GM18868 (cell line): ENCODE results near the gene CTNNBIP1.

ENCODE experiments used
- ATAC-seq: cut with Tn5 transposase; IDR thresholded peaks from one replicate; pipeline ENCODE4 v1.9.1; 2021; ENCODE audit warnings: mild to moderate bottlenecking, moderate library complexity; ENCODE audit not compliant: unreplicated experiment

Gene CTNNBIP1

DNA sequence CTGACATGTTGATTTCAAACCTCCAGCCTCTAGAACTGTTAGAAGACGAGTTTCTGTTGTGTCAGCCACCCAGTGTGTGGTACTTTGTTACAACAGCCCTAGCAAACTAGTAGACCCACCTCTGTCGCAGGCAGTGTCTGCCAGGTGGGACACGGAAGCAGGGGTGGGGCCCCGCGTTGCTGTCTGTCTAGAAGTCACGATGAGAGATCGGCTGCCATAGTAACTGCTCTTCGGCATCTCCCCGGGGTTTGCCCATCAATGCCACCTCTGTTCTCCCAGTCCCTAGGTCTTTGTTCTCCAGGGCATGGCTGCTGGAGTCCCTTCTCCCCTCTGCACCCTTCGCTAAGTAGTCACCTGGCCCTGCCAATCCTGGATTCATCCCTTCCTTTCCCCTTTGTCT is 71.1 kb downstream of the CTNNBIP1 start:
- no peak for ATAC-seq

GRCh38 chr1:9836632-9836960 is 73.5 kb downstream of the CTNNBIP1 start:
- ATAC-seq = no peak

- ATAC-seq = no peak
Observed at GRCh38 chr1:9835758-9836631, 74.1 kb downstream of the CTNNBIP1 start.

DNA sequence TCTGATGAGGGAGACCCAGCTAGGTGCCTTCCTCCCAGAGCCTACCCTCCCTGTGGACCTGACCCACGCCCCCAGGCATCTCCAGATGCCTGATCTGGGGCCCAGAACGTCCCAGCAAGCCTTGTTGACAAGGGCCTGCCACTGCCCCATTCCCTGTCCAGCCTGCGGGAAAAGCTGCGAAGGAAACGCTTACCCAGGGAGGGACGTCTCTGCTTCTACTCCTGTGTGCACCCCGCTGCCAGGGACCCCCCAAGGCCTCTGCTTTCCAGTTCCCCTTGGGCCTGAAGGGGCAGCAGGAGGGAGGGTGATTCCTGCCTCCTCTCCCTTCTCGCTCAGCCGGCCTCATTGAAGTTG is 74.7 kb downstream of the CTNNBIP1 start:
- no peak for ATAC-seq

DNA sequence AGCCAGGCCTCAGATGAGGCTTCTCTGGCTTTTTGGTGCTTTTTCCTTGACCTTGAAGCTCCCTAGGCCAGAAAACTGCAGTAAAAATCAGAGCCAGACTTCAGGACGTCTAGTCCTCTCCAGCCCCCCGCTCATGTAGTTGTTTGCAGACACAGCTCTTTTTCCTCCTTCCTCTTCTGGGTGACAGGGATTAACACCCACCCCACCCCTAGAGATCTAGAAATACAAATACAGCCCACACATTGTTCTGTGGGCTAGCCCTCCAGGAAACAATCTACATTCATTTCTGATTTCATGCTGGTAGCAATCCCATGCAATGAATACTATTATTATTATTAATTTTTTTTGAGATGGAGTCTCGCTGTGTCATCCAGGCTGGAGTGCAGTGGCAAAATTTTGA is 76.4 kb downstream of the CTNNBIP1 start:
- ATAC-seq = no peak

DNA sequence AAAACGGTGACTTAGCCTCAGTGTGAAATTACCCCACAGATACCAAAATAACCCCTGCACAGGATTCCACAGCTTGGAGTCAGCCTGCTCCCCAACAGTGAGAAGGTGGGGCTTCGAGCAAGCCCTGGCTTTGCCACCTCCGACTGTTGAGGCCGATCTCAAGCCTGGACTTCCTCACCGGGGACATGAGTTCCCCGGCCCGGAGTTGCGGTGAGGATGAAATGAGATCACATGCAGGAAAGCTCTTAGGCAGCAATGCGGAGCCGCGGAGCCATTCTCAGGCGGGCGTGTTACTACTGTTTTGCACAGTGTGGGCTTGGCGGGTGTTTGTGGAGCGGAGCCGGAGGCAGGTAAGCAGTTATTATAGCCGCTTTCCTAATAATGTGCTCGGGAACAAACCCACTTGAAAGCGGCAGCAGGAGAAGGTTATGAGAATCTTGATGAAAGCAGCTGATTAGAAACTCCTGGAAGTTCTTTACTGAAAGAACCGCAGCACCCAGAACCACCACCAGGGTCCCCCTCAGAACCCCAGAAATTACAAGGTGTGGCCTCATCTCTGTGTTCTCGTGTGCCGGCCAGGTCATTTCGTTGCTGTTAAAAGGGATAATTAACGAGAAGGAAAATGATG is 82.4 kb downstream of the CTNNBIP1 start:
- ATAC-seq = no peak

- ATAC-seq = no peak
Observed at GRCh38 chr1:9826616-9827015, 83.5 kb downstream of the CTNNBIP1 start.

DNA sequence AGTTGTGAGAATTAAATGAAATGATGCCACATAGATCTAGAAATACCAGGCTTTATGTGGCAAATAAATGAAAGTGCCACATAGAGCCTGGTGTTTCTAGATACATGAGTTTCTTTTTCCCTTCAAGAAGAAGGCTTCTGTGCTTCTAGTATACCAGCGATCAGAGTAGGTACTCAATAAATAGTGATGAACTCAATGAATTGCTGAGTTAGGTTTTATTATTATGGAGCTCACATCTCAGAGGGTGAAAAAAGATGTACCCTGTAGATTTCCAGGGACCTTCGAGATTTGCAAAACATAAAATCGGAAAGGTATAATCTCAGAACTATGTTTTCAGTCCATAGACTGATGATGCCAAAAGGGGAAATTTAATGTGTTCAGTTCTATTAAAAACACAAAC is 84.0 kb downstream of the CTNNBIP1 start:
- no peak for ATAC-seq

DNA sequence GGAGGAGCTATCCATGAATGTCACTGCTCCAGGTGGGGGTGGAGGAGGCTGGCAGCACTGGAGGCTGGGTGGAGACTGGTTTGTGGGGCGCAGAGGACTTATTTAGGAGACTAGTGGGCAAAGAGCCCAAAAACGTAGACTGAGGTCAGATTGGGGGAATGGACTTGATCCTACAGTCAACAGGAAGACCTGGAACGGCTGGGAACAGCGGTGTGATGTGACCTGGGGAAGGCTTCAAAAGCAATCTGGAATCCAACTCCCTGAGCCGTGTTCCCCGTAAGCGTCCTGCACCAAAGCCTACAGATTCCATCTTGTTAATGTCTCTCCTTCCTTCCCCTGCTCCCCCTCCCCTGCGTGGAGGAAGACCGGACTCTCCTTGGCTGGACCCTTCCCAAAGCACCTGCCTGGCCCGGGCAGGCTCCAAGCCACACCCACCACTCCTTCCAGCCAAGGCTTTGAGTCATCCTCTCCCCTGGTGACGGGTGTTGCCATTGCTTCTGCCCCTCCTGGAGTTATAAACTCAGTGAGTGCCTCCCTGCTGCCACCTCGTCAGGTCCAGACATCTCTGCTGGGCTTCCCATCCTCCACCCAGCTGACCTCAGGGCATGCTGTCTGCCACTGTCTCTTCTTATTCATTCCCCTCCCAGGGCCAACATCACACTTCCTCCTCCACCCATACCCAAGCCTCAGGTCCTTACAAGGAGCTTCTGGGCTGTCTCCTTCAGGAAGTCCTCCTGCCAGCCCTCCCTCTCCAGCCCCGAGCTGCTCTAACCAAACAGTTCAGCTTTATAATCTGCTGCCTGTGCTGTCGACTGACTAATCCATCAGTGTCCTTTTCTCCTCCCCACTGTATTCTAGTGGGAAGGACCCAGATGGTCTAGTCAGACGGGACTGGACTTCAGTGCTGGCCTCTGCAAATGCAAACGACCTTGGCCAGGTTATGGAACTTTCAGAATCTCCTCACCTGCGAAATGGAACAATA is 84.7 kb downstream of the CTNNBIP1 start:
- no peak for ATAC-seq

GRCh38 chr1:9824702-9825089 is 85.4 kb downstream of the CTNNBIP1 start:
- no peak for ATAC-seq

DNA sequence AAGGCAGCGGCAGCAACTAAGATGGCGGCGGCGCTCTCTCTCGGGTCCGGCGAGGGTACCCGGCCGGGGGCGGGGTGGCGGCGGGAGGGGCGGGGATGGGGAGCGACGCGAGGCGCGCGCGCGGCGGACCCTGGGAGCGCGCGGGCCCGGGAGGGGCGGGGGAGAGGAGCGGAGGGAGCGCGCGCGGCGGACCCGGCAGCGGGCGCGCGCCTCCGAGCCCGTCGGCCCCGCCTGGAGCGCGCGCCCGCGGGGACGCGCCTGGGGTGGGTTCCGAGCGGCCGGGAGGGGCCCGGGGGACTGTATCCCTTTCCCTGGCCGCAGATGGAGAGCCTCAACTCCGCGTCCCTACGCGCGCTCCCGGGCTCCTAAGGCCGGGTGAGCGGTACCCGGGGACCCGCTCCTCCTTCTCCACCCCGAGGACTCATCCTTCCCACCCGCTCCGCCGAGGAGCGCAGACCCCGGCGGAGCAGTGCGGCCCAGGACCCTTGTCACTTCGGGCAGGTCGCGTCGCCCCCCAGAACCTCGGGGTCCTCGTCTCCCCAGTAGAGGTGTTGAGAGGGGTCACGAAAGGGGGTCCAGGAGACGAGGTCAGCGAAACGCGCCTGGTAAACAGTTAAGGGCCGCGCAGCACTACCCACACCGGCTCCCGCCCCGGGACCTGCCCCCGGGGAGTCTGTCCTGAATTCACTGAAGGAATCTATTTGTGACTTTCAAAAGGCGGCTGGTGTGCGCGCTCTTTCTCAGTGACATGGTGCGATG is 85.9 kb downstream of the CTNNBIP1 start, which contains the start of gene CLSTN1:
Gene CLSTN1 (minus strand): TSS at position 23 of the 759 bp plus-strand sequence. CDS start 232 bp downstream, outside the sequence.
- ATAC-seq = peak; percentile 66

DNA sequence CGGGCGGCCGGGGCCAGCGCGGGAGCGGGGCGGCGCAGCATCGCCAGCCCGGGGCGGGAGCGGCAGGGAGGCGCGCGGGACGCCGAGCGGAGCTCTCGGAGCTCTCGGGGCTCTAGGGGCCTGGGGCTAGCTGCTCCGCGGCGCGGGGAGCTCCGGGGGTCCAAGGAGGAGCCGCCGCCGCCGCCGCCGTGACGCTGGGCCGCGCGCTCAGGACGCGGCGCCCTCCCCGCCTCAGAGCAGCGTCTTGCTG is 86.5 kb downstream of the CTNNBIP1 start:
- ATAC-seq = no peak

DNA sequence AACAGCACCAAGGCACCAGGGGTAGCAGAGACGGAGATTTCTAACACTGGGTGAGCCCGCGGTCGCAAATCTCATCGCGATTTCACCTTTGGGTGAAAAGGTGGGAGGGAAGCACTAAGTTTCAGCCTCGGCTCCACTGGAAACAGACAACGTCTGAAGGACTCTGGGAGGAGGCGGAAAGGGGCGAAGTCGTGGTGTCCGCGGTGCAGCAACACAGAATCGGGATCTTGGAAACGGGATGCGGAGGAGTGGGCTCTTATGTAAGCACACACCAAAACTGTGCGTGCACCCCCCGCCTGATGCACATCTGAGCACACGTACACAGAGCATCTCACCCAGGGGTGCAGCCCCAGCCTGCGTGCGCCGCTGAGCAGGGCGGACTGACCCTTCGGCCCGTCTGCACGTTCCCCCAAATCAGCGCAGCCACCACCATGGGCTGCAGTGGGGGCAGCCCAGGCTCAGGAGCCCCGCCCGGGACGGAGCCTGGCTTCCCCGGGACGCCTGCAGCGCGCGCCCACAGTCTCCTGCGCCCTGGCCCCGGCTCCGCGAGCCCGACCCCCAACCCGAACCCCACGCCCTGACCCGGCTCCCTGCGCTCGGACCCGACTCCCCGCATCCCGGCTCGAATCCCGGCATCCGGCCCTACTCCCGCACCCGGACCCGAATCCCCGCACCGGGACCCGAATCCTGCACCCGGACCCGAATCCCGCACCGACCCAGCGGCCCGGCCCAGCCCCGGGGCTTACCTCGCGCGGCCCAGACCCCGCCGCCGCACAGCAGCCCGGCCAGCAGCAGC is 87.0 kb downstream of the CTNNBIP1 start:
- ATAC-seq = no peak

GRCh38 chr1:9822490-9822889 is 87.6 kb downstream of the CTNNBIP1 start:
- no peak for ATAC-seq

GRCh38 chr1:9821710-9822109 is 88.4 kb downstream of the CTNNBIP1 start:
- no peak for ATAC-seq

DNA sequence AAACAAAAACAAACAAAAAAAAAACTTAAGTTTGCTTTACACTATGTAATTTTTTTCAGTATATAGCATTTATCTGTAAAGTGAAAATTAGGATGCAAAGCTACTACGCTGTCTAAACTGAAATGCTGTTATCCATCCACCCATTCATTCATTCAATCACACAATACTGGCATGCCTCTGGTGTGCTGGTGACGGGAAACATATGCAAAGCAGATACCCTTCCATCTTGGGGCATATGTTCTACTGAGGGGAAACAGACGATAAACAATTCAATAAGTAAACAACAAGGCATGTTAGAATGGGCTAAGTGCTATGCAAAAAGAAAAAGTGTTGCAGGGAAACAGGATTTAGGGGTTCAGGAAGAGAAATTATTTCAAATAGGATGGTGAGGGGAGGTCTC is 89.5 kb downstream of the CTNNBIP1 start:
- ATAC-seq = no peak

DNA sequence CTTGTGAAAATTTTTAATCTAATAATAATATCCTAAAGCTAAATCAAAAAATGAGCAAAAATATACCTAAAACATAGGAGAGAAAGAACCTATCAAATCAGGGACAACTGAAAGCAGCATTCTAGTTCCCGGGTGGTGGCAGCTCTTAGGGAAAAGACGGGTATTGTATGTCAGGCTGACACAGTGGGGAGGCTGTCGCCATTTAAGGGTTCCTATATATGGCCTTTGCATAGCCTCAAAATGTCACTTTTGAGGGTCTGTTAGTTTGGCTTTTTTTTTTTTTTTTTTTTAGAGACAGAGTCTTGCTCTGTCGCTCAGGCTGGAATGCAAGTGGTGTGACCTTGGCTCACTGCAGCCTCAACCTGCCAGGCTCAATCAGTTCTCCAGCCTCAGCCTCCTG is 92.3 kb downstream of the CTNNBIP1 start:
- ATAC-seq = no peak

GRCh38 chr1:9816199-9816598 is 93.9 kb downstream of the CTNNBIP1 start:
- no peak for ATAC-seq

DNA sequence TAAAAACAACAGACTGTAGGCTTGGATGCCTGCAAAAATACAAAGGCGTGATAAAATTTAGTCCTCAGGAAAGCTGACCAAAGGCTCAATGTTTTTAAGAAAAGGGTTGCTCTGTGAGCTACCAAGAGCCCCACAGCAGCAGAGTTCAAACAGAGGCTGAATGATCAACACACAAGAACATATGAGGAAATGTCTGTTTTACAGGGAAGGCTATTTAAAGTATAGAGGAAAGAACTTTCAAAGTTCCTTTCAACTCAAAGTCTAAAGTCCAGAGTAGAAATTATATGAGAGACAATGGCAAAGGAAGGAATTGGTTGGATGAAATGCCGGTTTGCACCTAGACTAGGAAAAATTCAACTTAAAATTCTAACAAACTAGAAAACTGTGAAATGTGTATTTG is 94.9 kb downstream of the CTNNBIP1 start:
- ATAC-seq = no peak

- no peak for ATAC-seq
Observed at GRCh38 chr1:9814619-9815018, 95.5 kb downstream of the CTNNBIP1 start.
